Kidney epithelial cell (primary cell): ENCODE results near the gene DYNC1I1. TPM values are rescaled to one million over a fixed set of nuclear protein-coding genes. Genes with fewer than 3 reads are reported as not detected.

Experiments
- DNase-seq: peaks from one replicate; pipeline ENCODE4 v3.0.0-alpha.2; 2010; ENCODE audit warnings: low read depth
- H3K27me3 ChIP-seq: 2 replicates; pipeline ENCODE4 v1.6.0; 2011; ENCODE audit warnings: low read length; ENCODE audit not compliant: control insufficient read depth, insufficient read depth
- H3K36me3 ChIP-seq: 2 replicates; pipeline ENCODE4 v1.5.1; 2011; ENCODE audit warnings: low read length; ENCODE audit not compliant: control insufficient read depth, insufficient read depth
- H3K4me3 ChIP-seq: 2 replicates; pipeline ENCODE4 v1.5.1; 2011; ENCODE audit warnings: low read depth, mild to moderate bottlenecking, control low read depth, low read length
- CTCF ChIP-seq: IDR thresholded peaks from 2 replicates; pipeline ENCODE4 v1.5.1; 2011; ENCODE audit warnings: mild to moderate bottlenecking, moderate library complexity, low read length, control low read depth, inconsistent platforms; ENCODE audit not compliant: insufficient read depth, poor library complexity, severe bottlenecking
- total RNA-seq: library from RNA; depleted of rRNA; stranded (reverse); fragments of >200 nt; gene quantifications from 2 replicates; pipeline ENCODE4 v1.2.3, GENCODE V29; 2015

DYNC1I1 gene
- total RNA-seq, 1 donor from 2014 or later: 0.08 TPM

GRCh38 chr7:95737828-95738505, 34.4 kb upstream of the DYNC1I1 start:
- H3K27me3 ChIP-seq: no peaks in the 10 kb centered on the region
- H3K4me3 ChIP-seq: no peak overlapping the region
- no peak for DNase-seq
- TF ChIP-seq CTCF: no peak
- no peaks in the 10 kb centered on the region for H3K36me3 ChIP-seq

DNA sequence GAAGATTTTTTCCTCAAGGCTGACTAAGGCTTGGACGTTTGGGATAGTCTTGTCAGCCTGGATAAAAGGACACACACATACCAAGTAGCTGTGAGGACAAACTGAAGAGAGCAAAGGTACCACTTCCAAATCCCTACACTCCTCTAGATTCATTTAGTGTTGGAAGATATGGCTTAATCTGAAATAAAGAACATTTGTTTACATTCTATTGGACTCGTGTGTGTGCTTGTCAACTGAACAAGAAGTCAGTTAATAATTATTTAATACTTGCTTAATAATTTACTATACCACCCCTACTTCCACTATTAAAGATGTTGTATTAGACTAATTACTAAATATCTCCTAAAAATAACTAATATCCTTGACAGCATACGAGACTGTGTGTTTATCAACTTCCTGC, 23.3 kb upstream of the DYNC1I1 start:
- TF ChIP-seq CTCF: no peak
- Histone ChIP-seq H3K4me3 (no peak overlapping the region), H3K36me3 (no peaks in the 10 kb centered on the region)

DNA sequence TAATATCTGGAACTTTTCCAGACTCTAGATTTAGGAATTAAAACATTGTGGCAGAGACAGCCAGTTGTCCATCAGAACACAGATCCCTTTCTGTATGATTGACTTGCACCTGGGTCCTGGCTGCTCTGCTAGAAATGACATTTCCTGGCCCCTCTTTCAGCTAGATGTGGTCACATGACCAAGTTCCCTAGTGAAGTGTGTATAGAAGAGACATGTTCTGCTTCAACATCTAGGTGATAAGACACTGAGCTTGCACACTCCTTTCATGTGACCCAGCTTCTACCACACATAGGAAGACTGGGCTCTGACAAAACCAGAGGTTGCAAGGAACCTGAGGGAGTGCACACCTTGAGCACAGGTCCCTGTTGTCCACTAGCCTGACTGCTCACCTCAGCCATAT, 22.8 kb upstream of the DYNC1I1 start:
- no peaks in the 10 kb centered on the region for H3K36me3 ChIP-seq
- H3K4me3 ChIP-seq: no peak overlapping the region
- DNase-seq: no peak
- H3K27me3 ChIP-seq: no peaks in the 10 kb centered on the region
- no peak for TF ChIP-seq CTCF

More for the DNA sequence above, 23.3 kb upstream of the DYNC1I1 start:
- no peaks in the 10 kb centered on the region for H3K27me3 ChIP-seq
- no peak for DNase-seq

DNA sequence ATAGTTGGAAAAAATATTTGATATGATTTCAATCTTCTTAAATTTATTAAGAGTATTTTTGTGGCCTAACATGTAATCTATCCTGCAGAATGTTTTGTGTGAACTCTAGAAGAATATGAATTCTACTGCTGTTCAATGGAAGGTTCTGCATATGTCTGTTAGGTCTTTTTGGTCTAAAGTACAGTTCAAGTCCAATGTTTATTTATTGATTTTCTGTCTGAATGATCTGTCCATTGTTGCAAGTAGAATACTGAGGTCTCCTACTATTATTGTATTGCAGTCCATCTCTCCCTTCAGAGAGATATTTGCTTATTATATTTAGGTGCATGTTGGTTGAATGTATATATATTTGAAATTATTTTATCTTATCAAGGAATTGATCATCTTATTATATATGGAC, 18.9 kb upstream of the DYNC1I1 start:
- H3K4me3 ChIP-seq: no peak overlapping the region
- DNase-seq: no peak
- no peaks in the 10 kb centered on the region for H3K36me3 ChIP-seq
- no peaks in the 10 kb centered on the region for H3K27me3 ChIP-seq
- TF ChIP-seq CTCF: no peak

DNA sequence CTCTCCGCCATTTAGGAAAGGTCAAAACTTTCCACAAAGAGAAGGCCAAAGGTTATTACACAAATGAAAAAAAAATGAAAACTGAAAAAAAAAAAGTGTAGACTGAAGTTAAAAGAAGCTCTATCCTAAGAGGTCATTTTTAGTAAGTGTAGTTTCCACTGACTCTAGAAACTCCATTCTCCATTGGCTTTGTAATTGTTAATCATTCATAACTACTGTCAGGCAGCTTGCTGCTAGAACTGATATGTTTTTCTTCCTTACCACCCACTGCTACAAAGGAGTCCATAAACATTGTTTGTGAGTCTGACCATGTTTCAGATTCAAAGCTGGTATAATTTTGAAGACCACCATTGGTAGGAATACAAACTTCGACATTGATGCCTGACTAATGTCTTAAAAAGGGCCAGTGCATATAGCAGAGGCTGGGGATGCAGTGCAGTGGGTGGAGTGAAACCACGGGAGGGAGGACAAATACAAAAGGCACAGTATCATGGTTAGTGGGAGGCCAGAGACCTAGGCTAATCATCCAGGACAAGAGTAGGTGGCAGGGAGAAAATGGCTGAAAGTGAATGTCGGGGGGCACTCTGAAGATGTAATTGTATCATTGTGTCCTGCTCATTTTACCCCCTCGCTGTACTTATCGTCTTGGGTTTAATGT, 16.9 kb upstream of the DYNC1I1 start:
- no peak for TF ChIP-seq CTCF
- H3K27me3 ChIP-seq: no peaks in the 10 kb centered on the region
- H3K36me3 ChIP-seq: no peaks in the 10 kb centered on the region
- no peak overlapping the region for H3K4me3 ChIP-seq
- DNase-seq: no peak
